OCI-LY1 (cell line): ENCODE measurements around the gene IRX3.

ENCODE experiments used
- EZH2 ChIP-seq: fragments of 200-600 bp; sonication (generic), shearing (Covaris generic); IDR thresholded peaks from 2 replicates; pipeline ENCODE4 v1.8.0; 2017; ENCODE audit warnings: borderline replicate concordance, mixed run types, mild to moderate bottlenecking, antibody characterized with exemption, low read length, moderate library complexity, mixed read lengths
- TF ChIP-seq, protein P1 (sequence below): fragments of 200-600 bp; sonication (generic), shearing (Covaris generic); IDR thresholded peaks from 2 replicates; pipeline ENCODE4 v1.5.1; 2017; ENCODE audit warnings: mild to moderate bottlenecking, antibody characterized with exemption, low read length, moderate library complexity, mixed read lengths

DNA sequence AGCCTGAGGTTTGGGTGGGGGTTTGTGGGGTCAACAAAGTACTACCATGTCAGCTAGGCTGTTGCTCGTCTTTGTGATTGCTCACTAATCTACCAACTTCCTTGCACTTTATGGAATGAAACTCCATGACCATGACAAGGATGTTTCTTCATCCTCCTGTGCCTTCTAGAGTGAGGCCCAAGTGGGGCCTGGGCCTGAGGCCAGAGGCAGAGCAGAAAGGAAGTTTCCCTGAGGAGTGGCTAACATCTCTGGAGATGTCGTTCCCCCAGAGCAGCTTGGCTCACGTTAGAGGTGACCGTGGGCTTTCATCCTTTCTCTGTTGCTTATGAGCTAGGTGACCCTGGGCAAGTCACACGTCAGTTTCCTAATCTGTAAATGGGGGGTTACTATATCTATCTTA is 41.0 kb upstream of the IRX3 start:
- TF ChIP-seq EZH2, result no peak
- TF ChIP-seq, protein P1, sequence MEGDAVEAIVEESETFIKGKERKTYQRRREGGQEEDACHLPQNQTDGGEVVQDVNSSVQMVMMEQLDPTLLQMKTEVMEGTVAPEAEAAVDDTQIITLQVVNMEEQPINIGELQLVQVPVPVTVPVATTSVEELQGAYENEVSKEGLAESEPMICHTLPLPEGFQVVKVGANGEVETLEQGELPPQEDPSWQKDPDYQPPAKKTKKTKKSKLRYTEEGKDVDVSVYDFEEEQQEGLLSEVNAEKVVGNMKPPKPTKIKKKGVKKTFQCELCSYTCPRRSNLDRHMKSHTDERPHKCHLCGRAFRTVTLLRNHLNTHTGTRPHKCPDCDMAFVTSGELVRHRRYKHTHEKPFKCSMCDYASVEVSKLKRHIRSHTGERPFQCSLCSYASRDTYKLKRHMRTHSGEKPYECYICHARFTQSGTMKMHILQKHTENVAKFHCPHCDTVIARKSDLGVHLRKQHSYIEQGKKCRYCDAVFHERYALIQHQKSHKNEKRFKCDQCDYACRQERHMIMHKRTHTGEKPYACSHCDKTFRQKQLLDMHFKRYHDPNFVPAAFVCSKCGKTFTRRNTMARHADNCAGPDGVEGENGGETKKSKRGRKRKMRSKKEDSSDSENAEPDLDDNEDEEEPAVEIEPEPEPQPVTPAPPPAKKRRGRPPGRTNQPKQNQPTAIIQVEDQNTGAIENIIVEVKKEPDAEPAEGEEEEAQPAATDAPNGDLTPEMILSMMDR, result no peak
